ENCODE data around the gene CTNNA2. TPM values are rescaled to one million over a fixed set of nuclear protein-coding genes. Genes with fewer than 3 reads are reported as not detected.

Gene CTNNA2
- total and polyA plus RNA-seq, 9 of the 15 experiments (the other 6 are each of a cell fraction or from before 2014, with no cell fraction given) = 0.03 to 0.40 (median 0.15) TPM

DNA sequence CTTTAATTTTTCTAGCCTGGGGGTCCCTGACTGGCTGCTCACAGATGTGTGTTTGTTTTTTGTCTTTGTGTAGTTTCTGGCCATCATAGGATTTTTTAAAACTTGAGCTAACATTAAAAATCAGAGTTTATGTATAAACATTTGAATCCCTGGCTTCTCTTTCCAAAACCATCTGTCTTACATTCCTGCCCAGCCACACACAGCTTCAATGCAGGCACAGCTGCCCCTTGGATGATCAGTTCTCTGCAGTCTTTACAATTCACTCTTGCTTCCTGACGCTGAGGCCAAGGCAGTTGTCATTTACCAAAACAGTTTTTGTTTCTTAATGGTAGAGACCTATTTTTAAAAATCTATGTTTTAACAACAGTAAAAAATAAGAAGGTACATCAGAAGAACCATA lies 960.9 kb downstream of the CTNNA2 start (continued):
- TF ChIP-seq, protein P1, sequence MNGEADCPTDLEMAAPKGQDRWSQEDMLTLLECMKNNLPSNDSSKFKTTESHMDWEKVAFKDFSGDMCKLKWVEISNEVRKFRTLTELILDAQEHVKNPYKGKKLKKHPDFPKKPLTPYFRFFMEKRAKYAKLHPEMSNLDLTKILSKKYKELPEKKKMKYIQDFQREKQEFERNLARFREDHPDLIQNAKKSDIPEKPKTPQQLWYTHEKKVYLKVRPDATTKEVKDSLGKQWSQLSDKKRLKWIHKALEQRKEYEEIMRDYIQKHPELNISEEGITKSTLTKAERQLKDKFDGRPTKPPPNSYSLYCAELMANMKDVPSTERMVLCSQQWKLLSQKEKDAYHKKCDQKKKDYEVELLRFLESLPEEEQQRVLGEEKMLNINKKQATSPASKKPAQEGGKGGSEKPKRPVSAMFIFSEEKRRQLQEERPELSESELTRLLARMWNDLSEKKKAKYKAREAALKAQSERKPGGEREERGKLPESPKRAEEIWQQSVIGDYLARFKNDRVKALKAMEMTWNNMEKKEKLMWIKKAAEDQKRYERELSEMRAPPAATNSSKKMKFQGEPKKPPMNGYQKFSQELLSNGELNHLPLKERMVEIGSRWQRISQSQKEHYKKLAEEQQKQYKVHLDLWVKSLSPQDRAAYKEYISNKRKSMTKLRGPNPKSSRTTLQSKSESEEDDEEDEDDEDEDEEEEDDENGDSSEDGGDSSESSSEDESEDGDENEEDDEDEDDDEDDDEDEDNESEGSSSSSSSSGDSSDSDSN (IDR thresholded peaks at IDR 0.05; ENCODE audit: borderline replicate concordance in 1 of 2, low read depth in 2 of 2, low read length in 2 of 2) = no peak
- TF ChIP-seq ZNF551 (CRISPR knock-in tag; IDR thresholded peaks at IDR 0.05) (no peak), TCFL5 (CRISPR knock-in tag; conservative IDR thresholded peaks at IDR 0.05) (no peak), ZC3H11A (IDR thresholded peaks at IDR 0.05; ENCODE audit: low read depth, low read length) (no peak), SREBF1 (IDR thresholded peaks at IDR 0.05; ENCODE audit: borderline replicate concordance, low read depth, low read length) (no peak)

DNA sequence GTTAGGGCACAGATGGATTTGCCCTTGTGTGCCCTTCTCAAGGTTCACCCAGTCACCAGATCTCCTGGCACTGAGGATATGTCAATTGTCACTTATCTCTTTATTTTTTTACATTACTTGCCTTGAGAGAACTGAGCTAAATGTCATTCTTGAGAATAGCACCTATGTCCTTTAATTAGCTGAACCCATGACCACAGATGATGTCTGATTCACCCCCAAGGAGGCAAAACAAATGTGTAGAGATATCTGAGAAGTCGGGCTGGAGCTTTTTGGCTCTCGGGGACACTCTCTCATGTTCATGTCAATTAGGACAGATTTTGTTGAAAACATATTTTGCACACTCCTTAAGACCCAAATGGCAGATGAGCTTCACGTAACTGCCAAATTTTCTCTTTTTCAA lies 963.1 kb downstream of the CTNNA2 start:
- H3K9me3 ChIP-seq (replicated peaks; ENCODE audit: control insufficient read depth, insufficient read depth, low read depth, low read length) = no peaks in the 10 kb centered on the region
- 0% methylated on average over 3 of the region's 3 CpGs for WGBS (ENCODE audit: insufficient coverage, low coverage, missing lambda C conversion rate)
- intact Hi-C loops (cut with micrococcal nuclease) = no loop called here
- TF ChIP-seq BRD9 (IDR thresholded peaks at IDR 0.05; ENCODE audit: low read depth, partially characterized antibody) (no peak), ZNF445 (CRISPR knock-in tag; IDR thresholded peaks at IDR 0.05; ENCODE audit: low read depth) (no peak), NR2F6 (CRISPR knock-in tag; IDR thresholded peaks at IDR 0.05) (no peak), CBFB (CRISPR knock-in tag; IDR thresholded peaks at IDR 0.05) (no peak), C11orf30 (IDR thresholded peaks at IDR 0.05; ENCODE audit: low read depth) (no peak), ARID1B (IDR thresholded peaks at IDR 0.05) (no peak), ATF7 (IDR thresholded peaks at IDR 0.05) (no peak), CEBPB (tag; IDR thresholded peaks at IDR 0.05) (no peak), ERF (CRISPR knock-in tag; IDR thresholded peaks at IDR 0.05) (no peak), ZNF3 (CRISPR knock-in tag; IDR thresholded peaks at IDR 0.05) (no peak), RBBP5 (IDR thresholded peaks at IDR 0.05; ENCODE audit: borderline replicate concordance, insufficient read depth, low read length, poor library complexity, severe bottlenecking) (no peak)
- TF ChIP-seq, protein P1 (IDR thresholded peaks at IDR 0.05; ENCODE audit: borderline replicate concordance in 1 of 2, low read depth in 2 of 2, low read length in 2 of 2) = no peak
- TF ChIP-seq, protein P2, sequence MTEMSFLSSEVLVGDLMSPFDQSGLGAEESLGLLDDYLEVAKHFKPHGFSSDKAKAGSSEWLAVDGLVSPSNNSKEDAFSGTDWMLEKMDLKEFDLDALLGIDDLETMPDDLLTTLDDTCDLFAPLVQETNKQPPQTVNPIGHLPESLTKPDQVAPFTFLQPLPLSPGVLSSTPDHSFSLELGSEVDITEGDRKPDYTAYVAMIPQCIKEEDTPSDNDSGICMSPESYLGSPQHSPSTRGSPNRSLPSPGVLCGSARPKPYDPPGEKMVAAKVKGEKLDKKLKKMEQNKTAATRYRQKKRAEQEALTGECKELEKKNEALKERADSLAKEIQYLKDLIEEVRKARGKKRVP (CRISPR knock-in tag; IDR thresholded peaks at IDR 0.05) = no peak

More for the DNA sequence above, 963.1 kb downstream of the CTNNA2 start:
- no peaks in the 10 kb centered on the region for H3K9me1 ChIP-seq (ENCODE audit: control insufficient read depth, insufficient read depth, low read length)
- H3K9ac ChIP-seq (ENCODE audit: insufficient read depth in 1 of 2, low read depth in 2 of 2, low read length in 2 of 2) = no peak overlapping the region
- H3K4me3 ChIP-seq = no peak overlapping the region
- no peaks in the 10 kb centered on the region for H3K4me1 ChIP-seq (replicated peaks in 1 of 2; ENCODE audit: control insufficient read depth in 2 of 2, insufficient read depth in 2 of 2, low read length in 2 of 2)
- no peaks in the 10 kb centered on the region for H3K79me2 ChIP-seq (ENCODE audit: control insufficient read depth, insufficient read depth, low read length)
- no TSS peak for BruUV-seq (replicated peaks)
- H3K4me2 ChIP-seq (ENCODE audit: insufficient read depth, low read length) = no peak overlapping the region
- no peaks in the 10 kb centered on the region for H4K20me1 ChIP-seq (replicated peaks; ENCODE audit: control insufficient read depth, insufficient read depth, low read length)
- POLR2A ChIA-PET = no interaction called here
- no peaks in the 10 kb centered on the region for H3K36me3 ChIP-seq (ENCODE audit: control insufficient read depth, insufficient read depth, low read length)
- no peak overlapping the region for H3K27ac ChIP-seq (ENCODE audit: extremely low read depth, low read depth, low read length)
- CTCF ChIA-PET (ENCODE audit: low intra/inter-chr PET ratio) = no interaction called here
- H2AFZ ChIP-seq (ENCODE audit: low read depth, low read length) = no peak overlapping the region
- in situ Hi-C loops (cut with MboI) = no loop called here
- ATAC-seq = no peak
- DNase-seq (ENCODE audit: extremely low read depth in 1 of 4, low spot score in 3 of 4) = no peak
- no peak for FAIRE-seq
- no peaks in the 10 kb centered on the region for H3K27me3 ChIP-seq (ENCODE audit: control insufficient read depth in 2 of 2, insufficient read depth in 2 of 2, low read length in 2 of 2)

Data from K562 (cell line).